ENCODE measurements around the gene SHC3. TPM values are rescaled to one million over a fixed set of nuclear protein-coding genes. Genes with fewer than 3 reads are reported as not detected.

Gene SHC3
- total RNA-seq, 1 donor from 2014 or later, result 0.96 TPM

- intact Hi-C loops (cut with micrococcal nuclease), result no loop called here
- TF ChIP-seq, protein P1, sequence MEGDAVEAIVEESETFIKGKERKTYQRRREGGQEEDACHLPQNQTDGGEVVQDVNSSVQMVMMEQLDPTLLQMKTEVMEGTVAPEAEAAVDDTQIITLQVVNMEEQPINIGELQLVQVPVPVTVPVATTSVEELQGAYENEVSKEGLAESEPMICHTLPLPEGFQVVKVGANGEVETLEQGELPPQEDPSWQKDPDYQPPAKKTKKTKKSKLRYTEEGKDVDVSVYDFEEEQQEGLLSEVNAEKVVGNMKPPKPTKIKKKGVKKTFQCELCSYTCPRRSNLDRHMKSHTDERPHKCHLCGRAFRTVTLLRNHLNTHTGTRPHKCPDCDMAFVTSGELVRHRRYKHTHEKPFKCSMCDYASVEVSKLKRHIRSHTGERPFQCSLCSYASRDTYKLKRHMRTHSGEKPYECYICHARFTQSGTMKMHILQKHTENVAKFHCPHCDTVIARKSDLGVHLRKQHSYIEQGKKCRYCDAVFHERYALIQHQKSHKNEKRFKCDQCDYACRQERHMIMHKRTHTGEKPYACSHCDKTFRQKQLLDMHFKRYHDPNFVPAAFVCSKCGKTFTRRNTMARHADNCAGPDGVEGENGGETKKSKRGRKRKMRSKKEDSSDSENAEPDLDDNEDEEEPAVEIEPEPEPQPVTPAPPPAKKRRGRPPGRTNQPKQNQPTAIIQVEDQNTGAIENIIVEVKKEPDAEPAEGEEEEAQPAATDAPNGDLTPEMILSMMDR (IDR thresholded peaks at IDR 0.05; ENCODE audit: borderline replicate concordance), result no peak
- Histone ChIP-seq H3K27ac (replicated peaks) (no peak overlapping the region), H3K27me3 (ENCODE audit: low read depth) (peaks cover 53% of the 10 kb centered on the region), H3K9me3 (replicated peaks) (no peaks in the 10 kb centered on the region), H3K36me3 (no peaks in the 10 kb centered on the region), H3K4me3 (no peak overlapping the region), H3K4me1 (no peaks in the 10 kb centered on the region)
- DNase-seq, result no peak
Observed at GRCh38 chr9:89171693-89172092, 6.9 kb downstream of the SHC3 start.

GRCh38 chr9:89171231-89171630, 7.4 kb downstream of the SHC3 start:
- H3K4me3 ChIP-seq, result no peak overlapping the region
- H3K36me3 ChIP-seq, result no peaks in the 10 kb centered on the region
- DNase-seq, result no peak
- H3K27me3 ChIP-seq (ENCODE audit: low read depth), result peaks cover 49% of the 10 kb centered on the region
- H3K27ac ChIP-seq (replicated peaks), result no peak overlapping the region
- H3K9me3 ChIP-seq (replicated peaks), result no peaks in the 10 kb centered on the region
- H3K4me1 ChIP-seq, result no peaks in the 10 kb centered on the region
- TF ChIP-seq, protein P1 (IDR thresholded peaks at IDR 0.05; ENCODE audit: borderline replicate concordance), result no peak
- intact Hi-C loops (cut with micrococcal nuclease), result no loop called here

- DNase-seq, result no peak
- peaks cover 28% of the 10 kb centered on the region for H3K27me3 ChIP-seq (ENCODE audit: low read depth)
- no peaks in the 10 kb centered on the region for H3K36me3 ChIP-seq
- no peak overlapping the region for H3K4me3 ChIP-seq
- TF ChIP-seq, protein P1 (IDR thresholded peaks at IDR 0.05; ENCODE audit: borderline replicate concordance), result no peak
- no peaks in the 10 kb centered on the region for H3K9me3 ChIP-seq (replicated peaks)
- H3K27ac ChIP-seq (replicated peaks), result no peak overlapping the region
- no peaks in the 10 kb centered on the region for H3K4me1 ChIP-seq
- intact Hi-C loops (cut with micrococcal nuclease), result no loop called here
Observed at GRCh38 chr9:89168901-89169813, 9.5 kb downstream of the SHC3 start.

DNA sequence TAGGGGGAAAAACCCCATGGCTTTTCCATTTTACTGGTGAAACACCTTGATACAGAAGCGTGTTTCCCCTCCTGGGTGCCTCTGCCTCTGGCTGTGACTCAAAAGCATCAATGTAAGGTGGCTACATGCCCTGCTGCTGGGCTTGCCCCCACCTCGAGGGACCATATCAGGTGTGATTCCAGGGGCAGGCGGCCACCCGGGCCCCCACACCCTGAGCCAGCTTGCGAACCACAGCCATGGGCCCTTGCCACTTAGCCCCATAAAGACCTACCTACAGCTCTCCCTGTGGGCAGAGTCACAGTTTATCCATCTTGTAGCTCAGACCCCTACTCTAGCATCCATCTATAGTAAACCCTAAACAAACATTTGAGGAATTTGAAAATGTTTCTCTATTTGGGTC, 10.8 kb downstream of the SHC3 start:
- DNase-seq, result no peak
- intact Hi-C loops (cut with micrococcal nuclease), result no loop called here
- TF ChIP-seq, protein P1 (IDR thresholded peaks at IDR 0.05; ENCODE audit: borderline replicate concordance), result no peak
- Histone ChIP-seq H3K4me3 (no peak overlapping the region), H3K4me1 (no peaks in the 10 kb centered on the region), H3K27ac (replicated peaks) (no peak overlapping the region), H3K9me3 (replicated peaks) (no peaks in the 10 kb centered on the region), H3K27me3 (ENCODE audit: low read depth) (peaks cover 15% of the 10 kb centered on the region), H3K36me3 (no peaks in the 10 kb centered on the region)

GRCh38 chr9:89166852-89167251, 11.8 kb downstream of the SHC3 start:
- H3K27ac ChIP-seq (replicated peaks), result no peak overlapping the region
- no peaks in the 10 kb centered on the region for H3K4me1 ChIP-seq
- no peak for DNase-seq
- H3K4me3 ChIP-seq, result no peak overlapping the region
- TF ChIP-seq, protein P1 (IDR thresholded peaks at IDR 0.05; ENCODE audit: borderline replicate concordance), result no peak
- no peaks in the 10 kb centered on the region for H3K36me3 ChIP-seq
- peaks cover 9% of the 10 kb centered on the region for H3K27me3 ChIP-seq (ENCODE audit: low read depth)
- intact Hi-C loops (cut with micrococcal nuclease), result no loop called here
- no peaks in the 10 kb centered on the region for H3K9me3 ChIP-seq (replicated peaks)
